Activated CD4-positive, alpha-beta memory T cell treated with anti-CD3 and anti-CD28 coated beads for 36 hours (primary cell): Measurements from ENCODE around the gene SPATA19. TPM values are rescaled to one million over a fixed set of nuclear protein-coding genes. Genes with fewer than 3 reads are reported as not detected.

ENCODE experiments used
- CTCF ChIA-PET: fragments of 350-600 bp; sonication (Branson Sonifier 250); formaldehyde crosslinking; loops from one replicate; lab custom pipeline; 2021; ENCODE audit warnings: antibody characterized with exemption, inconsistent platforms; lab: Charles Lee
- POLR2A ChIA-PET: fragments of 350-600 bp; sonication (Branson Sonifier 250); formaldehyde crosslinking; loops from one replicate; lab custom pipeline; 2021; ENCODE audit warnings: antibody characterized with exemption; lab: Charles Lee
- DNase-seq: peaks from one replicate; pipeline ENCODE4 v3.0.0-alpha.2; 2020
- H3K27ac Mint-ChIP-seq: one replicate; pipeline ENCODE4 v1.8.0; 2021; ENCODE audit warnings: mixed read lengths
- H3K27me3 Mint-ChIP-seq: one replicate; pipeline ENCODE4 v1.8.0; 2021; ENCODE audit warnings: mixed read lengths
- H3K36me3 Mint-ChIP-seq: one replicate; pipeline ENCODE4 v1.8.0; 2021; ENCODE audit warnings: mixed read lengths
- H3K4me1 Mint-ChIP-seq: one replicate; pipeline ENCODE4 v1.8.0; 2021; ENCODE audit warnings: low read depth, mixed read lengths
- H3K4me3 Mint-ChIP-seq: one replicate; pipeline ENCODE4 v1.8.0; 2021; ENCODE audit warnings: mild to moderate bottlenecking, mixed read lengths
- H3K9me3 Mint-ChIP-seq: one replicate; pipeline ENCODE4 v1.8.0; 2021; ENCODE audit warnings: mixed read lengths
- intact Hi-C: fragments of 100-400 bp; cut with micrococcal nuclease; formaldehyde crosslinking; loops from one replicate; pipeline ENCODE4 v1.15.1; 2023
- total RNA-seq, 2 experiments: library from RNA; stranded (reverse); gene quantifications; one replicate each; pipeline ENCODE4 v1.2.3, GENCODE V29; 2021

SPATA19 gene
- total RNA-seq, 2 experiments from 2014 or later = not detected

DNA sequence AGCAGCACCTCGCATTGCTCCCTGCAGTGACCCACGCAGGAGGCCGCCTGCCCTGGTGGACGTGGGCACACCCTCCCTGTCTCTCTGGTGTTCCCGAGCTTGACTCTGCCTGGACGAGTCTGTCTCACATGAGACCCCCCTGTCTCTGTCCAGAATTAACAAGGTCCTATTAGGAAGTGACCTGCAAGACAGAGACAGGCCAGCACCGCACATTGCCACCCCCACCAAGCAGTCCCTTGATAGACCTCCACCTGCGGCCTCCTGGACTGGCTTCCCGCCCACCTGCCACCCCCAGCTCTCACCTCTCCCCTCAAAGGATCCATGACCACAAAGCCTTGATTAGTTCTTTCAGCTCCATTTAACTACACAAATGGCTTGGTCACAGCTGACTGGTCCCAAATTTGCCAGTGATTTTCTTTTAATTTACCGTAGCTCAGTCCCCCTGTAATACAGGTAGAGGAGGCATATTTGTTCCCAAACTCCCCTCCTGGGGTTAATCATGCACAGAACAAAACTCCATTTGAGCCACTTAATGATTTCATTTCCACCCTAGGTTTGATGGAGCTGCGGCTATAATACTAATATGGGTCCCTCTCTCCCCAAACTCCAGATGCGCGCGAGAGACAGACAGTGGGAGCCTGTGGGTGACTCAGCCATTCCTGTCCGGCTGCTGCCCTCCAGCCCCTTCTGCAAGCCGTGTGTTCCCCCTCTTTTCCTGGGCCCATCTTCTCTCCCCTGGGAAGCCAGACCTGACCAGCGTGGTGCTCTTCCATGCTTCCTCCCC is 11.2 kb downstream of the SPATA19 start:
- H3K4me3 Mint-ChIP-seq = no peak overlapping the region
- H3K9me3 Mint-ChIP-seq = peaks cover 2% of the 10 kb centered on the region
- H3K27me3 Mint-ChIP-seq = peaks cover 2% of the 10 kb centered on the region
- ChIA-PET POLR2A (no interaction called here), CTCF (interaction anchor here (1.3 to 2.6 kb wide), 4 partner anchors 13 to 754 kb away, joined by 3 to 33 read pairs (median 12); no protein-coding TSS in a partner anchor)
- H3K4me1 Mint-ChIP-seq = peaks cover 10% of the 10 kb centered on the region
- DNase-seq = no peak
- no peaks in the 10 kb centered on the region for H3K36me3 Mint-ChIP-seq
- intact Hi-C loops = no loop called here
- no peak overlapping the region for H3K27ac Mint-ChIP-seq

DNA sequence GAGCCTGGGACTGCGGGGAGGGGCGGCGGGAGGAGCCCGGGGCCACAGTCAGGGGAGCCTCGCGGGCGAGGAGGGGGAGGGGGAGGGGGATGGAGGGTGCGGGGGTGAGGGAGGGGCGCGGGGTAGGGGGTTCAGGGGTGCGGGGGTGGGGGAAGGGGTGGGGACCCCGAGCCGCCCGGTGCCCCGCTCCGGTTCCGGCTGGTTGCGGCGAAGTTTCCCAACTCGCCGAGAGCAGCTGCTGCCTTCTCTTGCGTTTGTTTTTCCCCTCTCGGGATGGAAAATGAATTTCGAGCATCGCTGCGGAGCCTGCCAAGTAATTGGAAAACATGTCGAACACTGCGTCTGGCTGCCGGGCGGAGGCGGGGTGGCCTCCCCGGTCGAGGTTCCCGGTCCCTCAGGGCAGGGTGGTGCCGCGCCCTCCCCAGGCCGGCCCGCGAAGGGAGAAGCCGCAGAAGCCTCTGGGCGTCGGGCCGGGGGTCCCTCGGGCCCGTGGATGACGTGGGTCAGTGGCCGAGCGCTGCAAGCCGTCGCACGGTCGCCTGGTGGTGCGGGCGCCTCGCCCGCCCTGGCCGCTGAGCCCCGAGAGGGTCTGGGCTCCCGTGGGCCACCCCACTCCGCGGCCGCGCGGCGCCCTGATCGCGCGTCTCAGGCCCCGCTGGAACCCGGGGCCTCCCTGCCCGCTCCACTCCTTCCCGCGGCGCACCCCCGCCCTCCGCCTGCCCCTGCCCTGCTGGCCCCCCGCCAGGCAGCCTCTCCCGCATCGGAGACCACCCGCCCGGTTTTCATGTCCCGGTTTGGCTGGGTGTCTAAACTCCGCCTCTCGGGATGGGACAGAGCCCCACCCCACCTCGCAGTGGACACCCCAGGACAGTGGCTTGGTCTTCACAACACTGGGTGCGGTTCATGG is 12.1 kb downstream of the SPATA19 start:
- Mint-ChIP-seq H3K36me3 (no peaks in the 10 kb centered on the region), H3K4me1 (peaks cover 10% of the 10 kb centered on the region), H3K27me3 (peaks cover 4% of the 10 kb centered on the region), H3K9me3 (peaks cover 2% of the 10 kb centered on the region), H3K27ac (no peak overlapping the region), H3K4me3 (no peak overlapping the region)
- no peak for DNase-seq
- CTCF ChIA-PET = interaction anchor here (2.6 kb wide), 1 partner anchor 698 kb away, joined by 33 read pairs; no protein-coding TSS in a partner anchor
- POLR2A ChIA-PET = no interaction called here
- intact Hi-C loops = no loop called here

DNA sequence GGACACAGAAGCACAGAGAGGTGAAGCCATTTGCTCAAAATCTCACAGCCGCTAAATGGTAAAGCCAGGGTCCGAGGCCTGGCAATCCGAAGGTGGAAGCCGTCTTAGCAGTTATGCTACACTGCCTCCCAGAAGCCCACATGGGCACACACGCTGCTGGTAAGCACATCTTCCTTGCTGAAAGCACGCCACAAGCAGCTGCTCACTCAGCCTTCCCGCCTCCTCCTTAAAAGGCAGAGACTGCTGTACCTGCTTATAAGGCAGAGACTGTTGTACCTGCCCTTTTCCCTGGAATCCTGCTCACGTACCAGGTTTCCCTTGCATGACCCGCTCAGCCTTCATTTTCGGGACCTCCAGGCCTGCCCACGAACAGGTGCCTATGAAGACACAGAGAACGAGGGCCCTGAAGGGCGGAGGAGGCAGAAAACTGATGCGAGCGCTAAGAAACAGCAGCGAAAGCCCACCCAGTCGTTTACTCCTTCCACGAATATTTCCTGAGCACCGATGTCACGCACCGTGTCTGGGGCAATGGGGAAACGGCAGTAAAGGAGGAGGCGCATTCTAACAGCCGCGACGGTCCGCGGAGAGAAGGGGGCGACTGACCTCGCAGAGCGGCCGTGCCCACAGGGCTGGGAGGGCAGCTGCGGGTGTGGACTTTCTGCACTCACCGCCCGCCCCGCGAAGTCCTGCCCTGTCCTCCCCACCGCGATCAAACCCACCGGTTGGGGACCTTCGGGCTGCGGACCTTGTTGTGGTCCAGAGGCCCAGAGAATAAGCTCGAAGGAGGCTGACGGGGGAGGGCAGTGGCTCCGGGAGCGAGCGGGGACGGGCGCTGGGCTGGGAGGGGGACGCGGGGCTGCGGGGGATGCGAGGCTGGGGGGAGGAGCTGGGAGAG is 13.0 kb downstream of the SPATA19 start:
- H3K9me3 Mint-ChIP-seq = peaks cover 2% of the 10 kb centered on the region
- H3K4me3 Mint-ChIP-seq = no peak overlapping the region
- H3K36me3 Mint-ChIP-seq = no peaks in the 10 kb centered on the region
- H3K4me1 Mint-ChIP-seq = peaks cover 10% of the 10 kb centered on the region
- H3K27me3 Mint-ChIP-seq = peaks cover 8% of the 10 kb centered on the region
- POLR2A ChIA-PET = no interaction called here
- intact Hi-C loops = no loop called here
- no peak overlapping the region for H3K27ac Mint-ChIP-seq
- CTCF ChIA-PET = no interaction called here
- no peak for DNase-seq

DNA sequence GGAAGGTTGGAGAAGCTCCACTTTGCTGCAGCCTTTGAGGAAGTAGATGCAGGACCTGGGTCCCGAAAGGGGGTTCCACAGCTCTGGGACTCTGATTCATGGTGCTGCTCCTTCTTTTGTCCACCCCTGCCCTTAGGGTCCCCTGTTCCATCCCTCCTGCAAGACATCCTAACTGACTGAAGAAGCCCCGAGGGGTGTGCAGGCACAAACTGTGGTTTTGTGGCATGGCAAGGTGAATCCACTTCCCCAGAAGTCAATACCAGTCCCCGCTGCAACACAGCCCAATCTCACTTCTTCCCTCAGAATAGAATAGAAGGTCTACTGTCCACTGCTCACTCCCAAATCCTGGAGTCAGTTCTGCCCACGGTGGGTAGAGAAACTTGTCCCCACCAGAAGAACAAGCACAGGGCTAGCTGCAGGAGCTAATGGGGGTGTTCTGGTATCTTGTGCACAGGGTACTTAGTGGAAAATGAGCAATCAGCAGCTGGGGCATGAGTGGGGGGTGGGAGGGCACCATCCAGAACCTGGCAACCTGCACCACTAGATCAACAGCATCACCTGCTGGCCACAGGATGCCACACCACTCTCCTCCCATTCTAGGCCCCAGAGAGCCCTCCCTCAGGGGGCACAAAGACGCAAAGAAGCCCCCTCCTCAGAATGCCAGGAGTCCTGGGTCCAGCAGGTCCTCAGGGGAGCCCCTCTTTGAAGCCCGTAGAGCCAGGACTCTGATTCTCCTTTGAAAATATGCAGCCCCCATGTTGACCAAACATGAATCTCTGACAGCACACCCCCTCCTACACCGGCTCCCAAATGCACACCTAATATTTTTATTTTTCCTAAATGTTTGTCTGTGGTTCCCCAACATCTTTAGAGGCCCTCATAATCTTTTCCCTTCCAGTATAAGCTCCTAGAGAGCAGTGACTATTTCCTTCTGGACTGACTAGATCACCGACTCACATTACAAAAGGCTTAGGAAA is 14.1 kb downstream of the SPATA19 start:
- Mint-ChIP-seq H3K27ac (no peak overlapping the region), H3K9me3 (peaks cover 2% of the 10 kb centered on the region), H3K36me3 (no peaks in the 10 kb centered on the region), H3K4me1 (peaks cover 10% of the 10 kb centered on the region), H3K4me3 (no peak overlapping the region), H3K27me3 (peaks cover 8% of the 10 kb centered on the region)
- ChIA-PET CTCF (no interaction called here), POLR2A (no interaction called here)
- DNase-seq = no peak
- intact Hi-C loops = no loop called here

DNA sequence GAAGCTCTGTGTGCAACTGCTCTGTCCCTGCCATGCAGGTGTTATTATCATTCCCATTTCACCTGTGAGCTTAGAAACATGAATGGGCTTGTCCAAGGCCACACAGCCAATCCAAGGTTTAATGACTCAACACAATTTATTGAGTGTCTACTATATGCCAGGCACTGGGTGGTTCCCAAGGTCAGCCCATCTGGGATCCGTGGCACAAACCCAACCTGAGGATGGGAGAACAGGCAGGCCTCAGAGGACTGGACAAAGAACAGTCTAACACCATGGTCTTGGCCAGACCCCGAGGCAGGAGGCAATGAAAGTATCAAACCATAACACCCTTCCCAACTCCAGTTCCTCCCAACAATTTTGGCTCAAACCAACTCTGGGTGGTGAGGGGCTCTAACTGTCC is 15.7 kb downstream of the SPATA19 start:
- no peak for DNase-seq
- Mint-ChIP-seq H3K9me3 (peaks cover 2% of the 10 kb centered on the region), H3K4me1 (no peaks in the 10 kb centered on the region), H3K36me3 (no peaks in the 10 kb centered on the region), H3K27me3 (peaks cover 8% of the 10 kb centered on the region), H3K4me3 (no peak overlapping the region), H3K27ac (no peak overlapping the region)
- ChIA-PET CTCF (no interaction called here), POLR2A (no interaction called here)
- intact Hi-C loops = no loop called here

DNA sequence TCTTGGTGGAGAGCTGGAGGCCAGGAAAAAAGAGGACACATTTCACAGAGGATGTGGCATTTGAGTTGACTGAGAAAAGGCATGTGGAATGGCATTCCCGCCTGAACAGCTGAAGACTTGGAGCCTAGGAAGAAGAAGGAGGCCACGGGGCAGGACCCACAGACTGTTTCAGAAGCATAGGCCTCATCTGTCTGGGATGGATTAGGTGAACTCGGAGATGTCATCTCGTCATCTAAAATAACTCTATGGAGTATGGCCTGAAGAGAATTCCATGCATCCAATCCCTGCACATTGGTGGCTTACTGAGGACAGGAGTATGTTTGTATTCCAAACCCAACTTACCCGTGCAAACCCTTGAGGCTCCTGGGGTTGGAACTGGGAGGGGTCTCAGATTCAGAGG is 16.4 kb downstream of the SPATA19 start:
- intact Hi-C loops = no loop called here
- no peak for DNase-seq
- Mint-ChIP-seq H3K4me1 (no peaks in the 10 kb centered on the region), H3K36me3 (no peaks in the 10 kb centered on the region), H3K4me3 (no peak overlapping the region), H3K27ac (no peak overlapping the region), H3K27me3 (peaks cover 8% of the 10 kb centered on the region), H3K9me3 (peaks cover 2% of the 10 kb centered on the region)
- ChIA-PET POLR2A (no interaction called here), CTCF (no interaction called here)

DNA sequence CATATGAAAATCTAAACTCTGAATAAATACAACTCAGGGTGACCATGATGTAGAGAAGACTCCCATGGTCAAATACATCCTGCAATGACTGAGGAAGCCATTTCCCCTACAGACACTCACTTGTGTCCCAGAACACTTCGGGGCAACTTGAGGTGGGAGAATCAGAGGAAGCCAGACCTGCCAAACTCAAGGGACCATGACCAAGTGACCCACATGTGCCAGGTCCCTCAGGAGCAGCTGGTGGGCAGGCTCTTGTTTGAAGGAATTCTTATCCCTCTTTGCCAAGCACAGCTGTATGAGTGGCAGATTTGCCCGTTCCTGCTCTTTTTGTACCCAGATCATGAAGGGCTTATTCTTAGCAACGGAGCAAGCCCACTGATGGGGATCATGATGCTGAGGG is 17.8 kb downstream of the SPATA19 start:
- Mint-ChIP-seq H3K36me3 (no peaks in the 10 kb centered on the region), H3K9me3 (no peaks in the 10 kb centered on the region), H3K4me1 (no peaks in the 10 kb centered on the region), H3K27ac (no peak overlapping the region), H3K4me3 (no peak overlapping the region), H3K27me3 (peaks cover 8% of the 10 kb centered on the region)
- no peak for DNase-seq
- CTCF ChIA-PET = no interaction called here
- POLR2A ChIA-PET = no interaction called here
- intact Hi-C loops = no loop called here

DNA sequence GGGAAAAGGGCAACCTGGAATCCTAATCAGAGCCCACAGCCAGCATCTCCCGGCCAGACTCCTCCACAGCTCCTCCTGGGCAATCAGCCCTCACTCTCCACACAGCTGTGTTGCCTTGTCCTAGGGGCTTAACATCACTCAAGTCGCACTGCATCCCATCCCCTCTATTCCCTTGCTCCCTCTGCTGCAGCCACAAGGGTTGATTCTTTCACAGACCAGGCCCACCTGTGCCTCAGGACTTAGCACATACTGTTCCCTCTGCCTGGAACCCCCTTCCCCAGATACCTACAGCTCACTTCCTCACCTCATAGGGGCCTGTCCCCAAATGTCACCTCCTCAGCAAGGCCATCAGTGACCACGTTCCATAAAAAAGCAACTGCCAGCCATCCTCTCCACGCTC is 18.4 kb downstream of the SPATA19 start:
- H3K27ac Mint-ChIP-seq = no peak overlapping the region
- no peaks in the 10 kb centered on the region for H3K36me3 Mint-ChIP-seq
- intact Hi-C loops = no loop called here
- DNase-seq = no peak
- ChIA-PET CTCF (no interaction called here), POLR2A (no interaction called here)
- H3K4me3 Mint-ChIP-seq = no peak overlapping the region
- peaks cover 6% of the 10 kb centered on the region for H3K27me3 Mint-ChIP-seq
- no peaks in the 10 kb centered on the region for H3K4me1 Mint-ChIP-seq
- no peaks in the 10 kb centered on the region for H3K9me3 Mint-ChIP-seq

DNA sequence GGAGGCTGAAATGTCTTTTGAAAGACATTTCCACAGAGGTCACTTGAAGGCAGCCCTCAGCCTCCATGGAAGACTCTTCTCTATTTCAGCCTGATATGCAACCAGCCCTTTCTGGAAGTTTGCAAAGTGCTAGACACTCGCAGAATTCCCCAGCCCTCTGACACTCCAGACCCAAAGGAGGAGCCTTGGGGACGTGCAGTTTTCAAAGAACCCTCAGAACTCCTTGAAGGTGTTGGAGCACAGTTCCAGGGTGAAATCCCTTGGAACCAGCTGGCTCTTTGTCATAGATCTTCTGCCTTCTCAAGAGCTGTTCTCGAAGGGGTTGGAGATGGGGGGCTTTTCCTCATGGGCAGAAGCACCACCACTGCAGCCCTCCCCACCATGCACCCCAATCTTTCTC is 19.6 kb downstream of the SPATA19 start:
- Mint-ChIP-seq H3K36me3 (no peaks in the 10 kb centered on the region), H3K9me3 (no peaks in the 10 kb centered on the region), H3K27ac (no peak overlapping the region), H3K4me3 (no peak overlapping the region), H3K4me1 (no peaks in the 10 kb centered on the region), H3K27me3 (peaks cover 6% of the 10 kb centered on the region)
- DNase-seq = no peak
- intact Hi-C loops = no loop called here
- POLR2A ChIA-PET = no interaction called here
- CTCF ChIA-PET = interaction anchor here (1.1 kb wide), 1 partner anchor 11 kb away, joined by 4 read pairs; no protein-coding TSS in a partner anchor

DNA sequence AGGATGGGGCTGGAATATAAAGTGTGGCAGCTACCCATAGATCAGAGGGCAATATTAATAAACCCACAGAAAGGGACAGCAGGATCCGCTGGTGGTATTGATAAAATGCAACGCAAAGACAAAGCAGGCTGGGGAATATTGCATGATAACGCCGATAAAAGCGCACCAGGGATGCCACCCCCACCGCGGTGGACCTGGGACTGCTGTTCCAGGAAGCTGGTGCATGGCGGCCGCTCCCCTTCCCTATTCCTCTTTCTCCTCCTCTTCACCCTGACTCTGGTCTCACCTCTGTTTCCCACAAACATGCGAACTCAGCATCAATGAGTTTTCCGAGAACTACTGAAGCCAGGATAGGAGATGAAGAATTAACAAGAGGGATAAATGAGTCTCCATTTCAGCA is 20.2 kb downstream of the SPATA19 start:
- Mint-ChIP-seq H3K4me3 (no peak overlapping the region), H3K27ac (no peak overlapping the region), H3K36me3 (no peaks in the 10 kb centered on the region), H3K9me3 (no peaks in the 10 kb centered on the region), H3K27me3 (peaks cover 6% of the 10 kb centered on the region), H3K4me1 (no peaks in the 10 kb centered on the region)
- intact Hi-C loops = no loop called here
- POLR2A ChIA-PET = no interaction called here
- no peak for DNase-seq
- CTCF ChIA-PET = interaction anchor here (1.1 kb wide), 1 partner anchor 12 kb away, joined by 4 read pairs; no protein-coding TSS in a partner anchor

DNA sequence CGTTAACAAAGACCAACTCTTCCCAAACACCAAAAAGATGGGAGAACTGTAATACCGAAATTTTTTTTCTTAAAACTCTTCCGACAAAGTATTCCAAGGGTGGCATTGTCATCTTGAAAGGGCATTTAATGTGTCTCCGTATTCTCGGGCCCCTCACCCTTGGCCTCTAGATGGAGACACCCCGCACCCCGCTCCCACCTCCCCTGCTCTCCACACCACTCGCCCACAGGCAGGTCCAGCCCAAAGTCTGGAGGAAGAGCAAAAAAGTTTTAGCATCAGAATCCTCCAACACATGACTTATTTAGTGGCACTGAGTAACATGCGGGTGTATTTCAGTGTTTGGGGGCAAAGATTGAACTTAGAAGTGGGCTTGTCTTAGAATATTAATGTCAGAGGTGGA is 20.7 kb downstream of the SPATA19 start:
- intact Hi-C loops = no loop called here
- H3K4me3 Mint-ChIP-seq = no peak overlapping the region
- CTCF ChIA-PET = interaction anchor here (1.1 kb wide), 1 partner anchor 13 kb away, joined by 4 read pairs; no protein-coding TSS in a partner anchor
- no peaks in the 10 kb centered on the region for H3K4me1 Mint-ChIP-seq
- POLR2A ChIA-PET = no interaction called here
- no peak for DNase-seq
- H3K9me3 Mint-ChIP-seq = no peaks in the 10 kb centered on the region
- H3K27ac Mint-ChIP-seq = no peak overlapping the region
- H3K27me3 Mint-ChIP-seq = peaks cover 6% of the 10 kb centered on the region
- no peaks in the 10 kb centered on the region for H3K36me3 Mint-ChIP-seq
